ENCODE data around the gene LRRN2. TPM values are rescaled to one million over a fixed set of nuclear protein-coding genes. Genes with fewer than 3 reads are reported as not detected.

The LRRN2 gene
- total RNA-seq, 1 experiment from 2014 or later: not detected

GRCh38 chr1:204649721-204650521 is 35.6 kb downstream of the LRRN2 start:
- Mint-ChIP-seq H3K4me1 (ENCODE audit: low read depth, unreplicated experiment) (peaks cover 6% of the 10 kb centered on the region), H3K27ac (ENCODE audit: unreplicated experiment) (no peak overlapping the region), H3K27me3 (ENCODE audit: insufficient read depth, unreplicated experiment) (peaks cover 8% of the 10 kb centered on the region), H3K4me3 (ENCODE audit: unreplicated experiment) (no peak overlapping the region), H3K36me3 (ENCODE audit: insufficient read depth, unreplicated experiment) (peaks cover 6% of the 10 kb centered on the region), H3K9me3 (ENCODE audit: unreplicated experiment) (no peaks in the 10 kb centered on the region)
- no peaks in the 10 kb centered on the region for H3K36me3 ChIP-seq (ENCODE audit: control insufficient read depth, insufficient read depth, low read length)
- DNase-seq: no peak
- no peaks in the 10 kb centered on the region for H3K9me3 ChIP-seq
- TF ChIP-seq CTCF (IDR thresholded peaks at IDR 0.05; ENCODE audit: insufficient read depth in 1 of 2, low read depth in 1 of 2, low read length in 1 of 2, severe bottlenecking in 1 of 2, unreplicated experiment in 1 of 2): no peak
- intact Hi-C loops (cut with micrococcal nuclease; ENCODE audit: unreplicated experiment): no loop called here
- CTCF ChIA-PET: no interaction called here
- POLR2A ChIA-PET: no interaction called here
- no TSS peak for BruUV-seq (replicated peaks)
- 0 out of 2 replicates have a peak, but pooled peaks cover 1% of the 10 kb centered on the region for H3K27me3 ChIP-seq (replicated peaks; ENCODE audit: control insufficient read depth, insufficient read depth, low read length)
- H3K4me1 ChIP-seq: 0 out of 2 replicates have a peak, but pooled peaks cover 3% of the 10 kb centered on the region
- H3K4me3 ChIP-seq (ENCODE audit: low read depth, low read length): no peak overlapping the region

- no TSS peak for BruUV-seq (replicated peaks)
- ChIA-PET POLR2A (no interaction called here), CTCF (no interaction called here)
- H3K27ac Mint-ChIP-seq (ENCODE audit: unreplicated experiment): no peak overlapping the region
- no peaks in the 10 kb centered on the region for H3K9me3 Mint-ChIP-seq (ENCODE audit: unreplicated experiment)
- no peaks in the 10 kb centered on the region for H3K36me3 ChIP-seq (ENCODE audit: control insufficient read depth, insufficient read depth, low read length)
- H3K27me3 Mint-ChIP-seq (ENCODE audit: insufficient read depth, unreplicated experiment): peaks cover 15% of the 10 kb centered on the region
- peaks cover 6% of the 10 kb centered on the region for H3K4me1 Mint-ChIP-seq (ENCODE audit: low read depth, unreplicated experiment)
- intact Hi-C loops (cut with micrococcal nuclease; ENCODE audit: unreplicated experiment): no loop called here
- H3K9me3 ChIP-seq: no peaks in the 10 kb centered on the region
- no peak overlapping the region for H3K4me3 ChIP-seq (ENCODE audit: low read depth, low read length)
- no peak overlapping the region for H3K4me3 Mint-ChIP-seq (ENCODE audit: unreplicated experiment)
- H3K27me3 ChIP-seq (replicated peaks; ENCODE audit: control insufficient read depth, insufficient read depth, low read length): 0 out of 2 replicates have a peak, but pooled peaks cover 1% of the 10 kb centered on the region
- no peak for TF ChIP-seq CTCF (IDR thresholded peaks at IDR 0.05; ENCODE audit: insufficient read depth in 1 of 2, low read depth in 1 of 2, low read length in 1 of 2, severe bottlenecking in 1 of 2, unreplicated experiment in 1 of 2)
- H3K36me3 Mint-ChIP-seq (ENCODE audit: insufficient read depth, unreplicated experiment): peaks cover 6% of the 10 kb centered on the region
- no peak for DNase-seq
- 0 out of 2 replicates have a peak, but pooled peaks cover 3% of the 10 kb centered on the region for H3K4me1 ChIP-seq
Measured at GRCh38 chr1:204648576-204648975, 37.0 kb downstream of the LRRN2 start.

GRCh38 chr1:204647805-204648153 is 37.8 kb downstream of the LRRN2 start:
- 0 out of 2 replicates have a peak, but pooled peaks cover 3% of the 10 kb centered on the region for H3K4me1 ChIP-seq
- no peak overlapping the region for H3K4me3 ChIP-seq (ENCODE audit: low read depth, low read length)
- no peaks in the 10 kb centered on the region for H3K9me3 Mint-ChIP-seq (ENCODE audit: unreplicated experiment)
- intact Hi-C loops (cut with micrococcal nuclease; ENCODE audit: unreplicated experiment): no loop called here
- no peak overlapping the region for H3K4me3 Mint-ChIP-seq (ENCODE audit: unreplicated experiment)
- peaks cover 6% of the 10 kb centered on the region for H3K4me1 Mint-ChIP-seq (ENCODE audit: low read depth, unreplicated experiment)
- peaks cover 15% of the 10 kb centered on the region for H3K27me3 Mint-ChIP-seq (ENCODE audit: insufficient read depth, unreplicated experiment)
- DNase-seq: no peak
- no TSS peak for BruUV-seq (replicated peaks)
- H3K27me3 ChIP-seq (replicated peaks; ENCODE audit: control insufficient read depth, insufficient read depth, low read length): peaks cover 1% of the 10 kb centered on the region; the same call in 1 of the 2 replicates
- ChIA-PET CTCF (no interaction called here), POLR2A (no interaction called here)
- peaks cover 6% of the 10 kb centered on the region for H3K36me3 Mint-ChIP-seq (ENCODE audit: insufficient read depth, unreplicated experiment)
- H3K9me3 ChIP-seq: no peaks in the 10 kb centered on the region
- no peaks in the 10 kb centered on the region for H3K36me3 ChIP-seq (ENCODE audit: control insufficient read depth, insufficient read depth, low read length)
- no peak for TF ChIP-seq CTCF (IDR thresholded peaks at IDR 0.05; ENCODE audit: insufficient read depth in 1 of 2, low read depth in 1 of 2, low read length in 1 of 2, severe bottlenecking in 1 of 2, unreplicated experiment in 1 of 2)
- no peak overlapping the region for H3K27ac Mint-ChIP-seq (ENCODE audit: unreplicated experiment)

Measured in Caco-2 (cell line).